IMR-90 (cell line): ENCODE results near the gene COG4. TPM values are rescaled to one million over a fixed set of nuclear protein-coding genes. Genes with fewer than 3 reads are reported as not detected.

Source experiments
- ATAC-seq: fragments of 200-7000 bp; cut with Tn5 transposase; 2 replicates; pipeline ENCODE4 v1.9.1; 2020; ENCODE audit warnings: low read depth, mild to moderate bottlenecking, moderate library complexity
- BruUV-seq: library from RNA; stranded (reverse); fragments of 400-500 nt; replicated peaks from 2 replicates; lab custom pipeline; 2021; lab: Mats Ljungman, UMichigan
- CTCF ChIA-PET: fragments of 300-600 bp; formaldehyde crosslinking; extraction: SDS; loops from one replicate; lab custom pipeline; 2021; ENCODE audit warnings: antibody characterized with exemption; lab: Yijun Ruan, JAX
- POLR2A ChIA-PET: fragments of 300-600 bp; sonication (Branson Sonifier 250); formaldehyde crosslinking; loops from one replicate; lab custom pipeline; 2022; ENCODE audit warnings: antibody characterized with exemption; ENCODE audit not compliant: unreplicated experiment; lab: Charles Lee
- DNase-seq: peaks from one replicate; pipeline ENCODE4 v3.0.0; 2013
- H2AFZ ChIP-seq: replicated peaks from 2 replicates; pipeline ENCODE3; 2013; ENCODE audit warnings: low read length, mild to moderate bottlenecking; ENCODE audit not compliant: poor library complexity
- H2AK5ac ChIP-seq: 2 replicates; pipeline ENCODE4 v1.6.1; 2013; ENCODE audit warnings: low read depth, low read length, inconsistent platforms
- H2AK9ac ChIP-seq: replicated peaks from 2 replicates; pipeline ENCODE3; 2013; ENCODE audit warnings: mild to moderate bottlenecking, low read depth, low read length, moderate library complexity; ENCODE audit not compliant: poor library complexity
- H2BK120ac ChIP-seq: 2 replicates; pipeline ENCODE4 v1.6.1; 2013; ENCODE audit warnings: low read depth, low read length, inconsistent platforms
- H2BK15ac ChIP-seq: 3 replicates; pipeline ENCODE4 v1.6.1; 2013; ENCODE audit warnings: low read depth, low read length, inconsistent platforms
- H2BK20ac ChIP-seq: 2 replicates; pipeline ENCODE4 v1.6.1; 2013; ENCODE audit warnings: low read depth, mild to moderate bottlenecking, inconsistent platforms, low read length, moderate library complexity
- H2BK5ac ChIP-seq: 2 replicates; pipeline ENCODE4 v1.6.1; 2013; ENCODE audit warnings: mild to moderate bottlenecking, low read depth, low read length, inconsistent platforms; ENCODE audit not compliant: poor library complexity, severe bottlenecking
- H3K14ac ChIP-seq: replicated peaks from 2 replicates; pipeline ENCODE4 v1.6.1; 2013; ENCODE audit warnings: low read depth, low read length, inconsistent platforms
- H3K18ac ChIP-seq: 2 replicates; pipeline ENCODE4 v1.6.1; 2013; ENCODE audit warnings: low read depth, low read length, control low read depth
- H3K23ac ChIP-seq: 2 replicates; pipeline ENCODE4 v1.6.1; 2013; ENCODE audit warnings: low read depth, low read length, inconsistent platforms
- H3K27ac ChIP-seq: 2 replicates; pipeline ENCODE4 v1.5.1; 2013; ENCODE audit warnings: mild to moderate bottlenecking, control low read depth, low read length; ENCODE audit not compliant: insufficient read depth
- H3K27me3 ChIP-seq: 2 replicates; pipeline ENCODE4 v1.6.1; 2013; ENCODE audit warnings: low read length; ENCODE audit not compliant: control insufficient read depth, insufficient read depth
- H3K36me3 ChIP-seq: 2 replicates; pipeline ENCODE4 v1.6.1; 2013; ENCODE audit warnings: low read length, mixed read lengths; ENCODE audit not compliant: control insufficient read depth, insufficient read depth
- H3K4ac ChIP-seq: 2 replicates; pipeline ENCODE4 v1.6.1; 2013; ENCODE audit warnings: low read depth, low read length, inconsistent platforms
- H3K4me1 ChIP-seq: 2 replicates; pipeline ENCODE4 v1.6.1; 2013; ENCODE audit warnings: low read length, mixed read lengths; ENCODE audit not compliant: control insufficient read depth, insufficient read depth
- H3K4me2 ChIP-seq: 2 replicates; pipeline ENCODE4 v1.6.1; 2013; ENCODE audit warnings: low read depth, mild to moderate bottlenecking, control low read depth, low read length, moderate library complexity
- H3K4me3 ChIP-seq: 2 replicates; pipeline ENCODE4 v1.5.1; 2013; ENCODE audit warnings: low read depth, mild to moderate bottlenecking, control low read depth, low read length, moderate library complexity; ENCODE audit not compliant: insufficient read depth
- H3K56ac ChIP-seq: 2 replicates; pipeline ENCODE4 v1.6.1; 2013; ENCODE audit warnings: low read length, inconsistent platforms; ENCODE audit not compliant: insufficient read depth; ENCODE audit errors: extremely low read depth
- H3K79me1 ChIP-seq, 2 experiments: 2 replicates each; pipeline ENCODE4 v1.6.1; 2013; ENCODE audit warnings: low read length in 2 of 2, inconsistent platforms in 1 of 2, low read depth in 1 of 2
- H3K9ac ChIP-seq: 2 replicates; pipeline ENCODE4 v1.6.1; 2013; ENCODE audit warnings: low read depth, low read length, control low read depth
- H3K9me1 ChIP-seq: 2 replicates; pipeline ENCODE4 v1.6.1; 2013; ENCODE audit warnings: low read length, inconsistent platforms; ENCODE audit not compliant: insufficient read depth
- H3K9me3 ChIP-seq: 2 replicates; pipeline ENCODE4 v1.6.1; 2013; ENCODE audit warnings: low read length; ENCODE audit not compliant: control insufficient read depth, insufficient read depth
- H4K20me1 ChIP-seq: 2 replicates; pipeline ENCODE4 v1.6.1; 2013; ENCODE audit warnings: low read length, inconsistent platforms; ENCODE audit not compliant: insufficient read depth
- H4K5ac ChIP-seq: 2 replicates; pipeline ENCODE4 v1.6.1; 2013; ENCODE audit warnings: mild to moderate bottlenecking, low read depth, low read length, control low read depth
- H4K8ac ChIP-seq, 2 experiments: 2 replicates each; pipeline ENCODE4 v1.6.1; 2013; ENCODE audit warnings: low read depth in 2 of 2, low read length in 2 of 2, control low read depth in 1 of 2, inconsistent platforms in 1 of 2
- H4K91ac ChIP-seq: 2 replicates; pipeline ENCODE4 v1.6.1; 2013; ENCODE audit warnings: low read depth, low read length, inconsistent platforms; ENCODE audit not compliant: insufficient read depth
- BHLHE40 ChIP-seq: fragments of 150-350 bp; IDR thresholded peaks from 2 replicates; pipeline ENCODE4 v1.6.1; 2016; ENCODE audit warnings: mild to moderate bottlenecking, low read depth, low read length
- CEBPB ChIP-seq: IDR thresholded peaks from 2 replicates; pipeline ENCODE4 v1.6.1; 2012; ENCODE audit warnings: low read depth, low read length, improper control_type of control experiment
- CHD1 ChIP-seq: IDR thresholded peaks from 2 replicates; pipeline ENCODE4 v1.6.1; 2012; ENCODE audit warnings: low read depth, low read length, improper control_type of control experiment
- FOS ChIP-seq: fragments of 150-350 bp; IDR thresholded peaks from 2 replicates; pipeline ENCODE4 v1.6.1; 2016; ENCODE audit warnings: low read depth, low read length
- MAZ ChIP-seq: IDR thresholded peaks from 2 replicates; pipeline ENCODE4 v1.6.1; 2012; ENCODE audit warnings: low read depth, mild to moderate bottlenecking, low read length, improper control_type of control experiment, moderate library complexity, borderline replicate concordance
- MXI1 ChIP-seq: IDR thresholded peaks from 2 replicates; pipeline ENCODE4 v1.6.1; 2012; ENCODE audit warnings: low read depth, mild to moderate bottlenecking, low read length, moderate library complexity, borderline replicate concordance
- NFE2L2 ChIP-seq: fragments of 150-350 bp; IDR thresholded peaks from 2 replicates; pipeline ENCODE4 v1.6.1; 2016; ENCODE audit warnings: low read depth, mild to moderate bottlenecking, low read length
- POLR2A ChIP-seq: IDR thresholded peaks from 2 replicates; pipeline ENCODE4 v1.6.1; 2012; ENCODE audit warnings: mild to moderate bottlenecking, low read depth, low read length
- RAD21 ChIP-seq: IDR thresholded peaks from 2 replicates; pipeline ENCODE4 v1.6.1; 2012; ENCODE audit warnings: low read length, improper control_type of control experiment
- RFX5 ChIP-seq: IDR thresholded peaks from 2 replicates; pipeline ENCODE4 v1.8.0; 2012; ENCODE audit warnings: low read depth, mild to moderate bottlenecking, low read length, moderate library complexity
- SMC3 ChIP-seq: fragments of 150-350 bp; IDR thresholded peaks from 2 replicates; pipeline ENCODE4 v1.6.1; 2016; ENCODE audit warnings: low read depth, mild to moderate bottlenecking, antibody characterized with exemption, low read length, moderate library complexity
- WGBS, 2 experiments: methylation state at CpG; one replicate each; pipeline versions ENCODE4 v1.1.5 to v1.1.7; 2013; ENCODE audit warnings: missing lambda C conversion rate in 2 of 2; ENCODE audit not compliant: insufficient read length in 1 of 2; ENCODE audit errors: extremely low coverage in 2 of 2; 5-methylcytosine and 5-hydroxymethylcytosine counted together
- dilution Hi-C: fragments of 300-500 bp; cut with HindIII; formaldehyde crosslinking; loops from one replicate; pipeline ENCODE4 v1.14.3; 2018; ENCODE audit warnings: low sequenced_read_pairs; ENCODE audit not compliant: unreplicated experiment
- in situ Hi-C: fragments of 300-500 bp; cut with MboI; formaldehyde crosslinking; loops from 3 replicates; pipeline ENCODE4 v1.14.3; 2019; ENCODE audit warnings: low sequenced_read_pairs, inconsistent platforms, mixed read lengths
- intact Hi-C: fragments of 100-400 bp; cut with micrococcal nuclease; formaldehyde crosslinking; loops from 2 replicates; pipeline ENCODE4 v1.10.0; 2022
- polyA plus RNA-seq, 3 experiments: library from polyadenylated mRNA; depleted of rRNA; stranded (reverse); fragments of >200 nt; gene quantifications; 2 replicates each; pipeline ENCODE4 v1.2.3, GENCODE V29; 2012; ENCODE audit warnings: low replicate concordance in 1 of 3
- total RNA-seq: library from RNA; depleted of rRNA; stranded (reverse); fragments of >200 nt; gene quantifications from 2 replicates; pipeline ENCODE4 v1.2.3, GENCODE V29; 2012
- TF ChIP-seq, protein P1 (sequence below): fragments of 150-350 bp; IDR thresholded peaks from 2 replicates; pipeline ENCODE4 v1.6.1; 2017; ENCODE audit warnings: mild to moderate bottlenecking, antibody characterized with exemption, low read length, low read depth

The COG4 gene
- total and polyA plus RNA-seq, 2 of the 4 experiments (the other 2 are of a cell fraction): 47.5 to 96.1 TPM

GRCh38 chr16:70561623-70562022 lies 38.3 kb upstream of the COG4 start:
- 94% methylated on average over 3 of the region's 9 CpGs; no CpG with 5 or more reads in 1 of the 2 experiments for WGBS, 2 experiments
- POLR2A ChIA-PET: interaction anchor here (0.6 kb wide), 1 partner anchor 184 kb away, joined by 5 read pairs; no protein-coding TSS in a partner anchor
- CTCF ChIA-PET: interaction anchor here (1.3 kb wide), 1 partner anchor 12 kb away, joined by 5 read pairs; no protein-coding TSS in a partner anchor

More at GRCh38 chr16:70561623-70562022, 38.3 kb upstream of the COG4 start:
- 0 out of 2 replicates have a peak, but pooled peaks cover 5% of the 10 kb centered on the region for H3K9me1 ChIP-seq
- H3K4me3 ChIP-seq: no peak overlapping the region
- in situ Hi-C loops: no loop called here
- TF ChIP-seq MXI1: no peak
- no peak for TF ChIP-seq POLR2A
- TF ChIP-seq BHLHE40: no peak
- no peak for TF ChIP-seq NFE2L2
- TF ChIP-seq RAD21: no peak
- TF ChIP-seq CHD1: no peak
- TF ChIP-seq, protein P1, sequence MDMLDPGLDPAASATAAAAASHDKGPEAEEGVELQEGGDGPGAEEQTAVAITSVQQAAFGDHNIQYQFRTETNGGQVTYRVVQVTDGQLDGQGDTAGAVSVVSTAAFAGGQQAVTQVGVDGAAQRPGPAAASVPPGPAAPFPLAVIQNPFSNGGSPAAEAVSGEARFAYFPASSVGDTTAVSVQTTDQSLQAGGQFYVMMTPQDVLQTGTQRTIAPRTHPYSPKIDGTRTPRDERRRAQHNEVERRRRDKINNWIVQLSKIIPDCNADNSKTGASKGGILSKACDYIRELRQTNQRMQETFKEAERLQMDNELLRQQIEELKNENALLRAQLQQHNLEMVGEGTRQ: no peak
- no peak for TF ChIP-seq CEBPB
- TF ChIP-seq FOS: no peak
- TF ChIP-seq MAZ: no peak
- no peak for TF ChIP-seq RFX5
- no peak for TF ChIP-seq SMC3
- H3K23ac ChIP-seq: no peak overlapping the region
- H4K91ac ChIP-seq: no peak overlapping the region
- no peak overlapping the region for H3K56ac ChIP-seq
- H3K9ac ChIP-seq: no peak overlapping the region
- no peak overlapping the region for H2BK15ac ChIP-seq
- H2AK5ac ChIP-seq: no peak overlapping the region
- H4K20me1 ChIP-seq: peaks cover 20% of the 10 kb centered on the region
- no peak overlapping the region for H4K5ac ChIP-seq
- no peak overlapping the region for H3K4me2 ChIP-seq
- no peak overlapping the region for H2BK20ac ChIP-seq
- DNase-seq (no peak), ATAC-seq (no peak)
- H3K36me3 ChIP-seq: peaks cover 75% of the 10 kb centered on the region
- no peaks in the 10 kb centered on the region for H3K27me3 ChIP-seq
- no peak overlapping the region for H2BK120ac ChIP-seq
- H2AFZ ChIP-seq: no peak overlapping the region
- BruUV-seq: no TSS peak
- no peak overlapping the region for H2BK5ac ChIP-seq
- no peak overlapping the region for H3K4ac ChIP-seq
- no peak overlapping the region for H4K8ac ChIP-seq
- no peak overlapping the region for H3K27ac ChIP-seq
- no peak overlapping the region for H2AK9ac ChIP-seq
- H3K9me3 ChIP-seq: no peaks in the 10 kb centered on the region
- H3K18ac ChIP-seq: no peak overlapping the region
- no peaks in the 10 kb centered on the region for H3K4me1 ChIP-seq
- intact Hi-C loops: no loop called here
- H3K79me1 ChIP-seq: peaks cover 34 to 70% of the 10 kb centered on the region in 2 experiments
- no peak overlapping the region for H3K14ac ChIP-seq
- dilution Hi-C loops: no loop called here
